OCI-LY7 (cell line): ENCODE measurements around the gene CYP4F11. TPM values are rescaled to one million over a fixed set of nuclear protein-coding genes. Genes with fewer than 3 reads are reported as not detected.

Source experiments
- BruUV-seq: library from RNA; stranded (reverse); fragments of 400-500 nt; replicated peaks from 2 replicates; lab custom pipeline; 2021; lab: Mats Ljungman, UMichigan
- CTCF ChIA-PET: fragments of 300-600 bp; sonication (Branson Sonifier 250); formaldehyde crosslinking; loops from one replicate; lab custom pipeline; 2022; ENCODE audit warnings: antibody characterized with exemption; ENCODE audit not compliant: unreplicated experiment; lab: Charles Lee
- POLR2A ChIA-PET: fragments of 300-600 bp; sonication (Branson Sonifier 250); formaldehyde crosslinking; loops from one replicate; lab custom pipeline; 2022; ENCODE audit warnings: antibody characterized with exemption; lab: Charles Lee
- DNase-seq: peaks from one replicate; pipeline ENCODE4 v3.0.0-alpha.2; 2015; ENCODE audit warnings: low spot score
- H2AFZ ChIP-seq: fragments of 200-600 bp; sonication (generic), shearing (Covaris generic); 2 replicates; pipeline ENCODE4 v1.6.1; 2014; ENCODE audit warnings: mild to moderate bottlenecking, antibody characterized with exemption, low read length, moderate library complexity
- H3K27ac ChIP-seq: fragments of 200-600 bp; sonication (generic); 2 replicates; pipeline ENCODE4 v1.5.1; 2014; ENCODE audit warnings: mixed run types, low read depth, mild to moderate bottlenecking, moderate library complexity, low read length, inconsistent platforms; ENCODE audit not compliant: poor library complexity, severe bottlenecking
- H3K36me3 ChIP-seq: fragments of 200-600 bp; sonication (generic); 2 replicates; pipeline ENCODE4 v1.6.1; 2014; ENCODE audit warnings: mild to moderate bottlenecking, antibody characterized with exemption, low read length, moderate library complexity, mixed read lengths; ENCODE audit not compliant: insufficient read depth
- H3K4me1 ChIP-seq: fragments of 200-600 bp; sonication (generic); 2 replicates; pipeline ENCODE4 v1.5.1; 2014; ENCODE audit warnings: mild to moderate bottlenecking, low read length; ENCODE audit not compliant: insufficient read depth, poor library complexity, severe bottlenecking
- H3K4me2 ChIP-seq: fragments of 200-600 bp; sonication (generic); 2 replicates; pipeline ENCODE4 v1.6.1; 2014; ENCODE audit warnings: mild to moderate bottlenecking, low read length
- H3K4me3 ChIP-seq: fragments of 200-600 bp; sonication (generic); 2 replicates; pipeline ENCODE4 v1.5.1; 2014; ENCODE audit warnings: mild to moderate bottlenecking, low read depth, low read length; ENCODE audit not compliant: poor library complexity, severe bottlenecking
- H3K79me2 ChIP-seq: fragments of 200-600 bp; sonication (generic); 2 replicates; pipeline ENCODE4 v1.6.1; 2016; ENCODE audit warnings: low read depth, mild to moderate bottlenecking, low read length, moderate library complexity, mixed read lengths; ENCODE audit not compliant: insufficient read depth
- H3K9me2 ChIP-seq: fragments of 200-600 bp; sonication (generic); 2 replicates; pipeline ENCODE4 v1.6.1; 2016; ENCODE audit warnings: mild to moderate bottlenecking, low read length, mixed read lengths; ENCODE audit not compliant: insufficient read depth
- H3K9me3 ChIP-seq: fragments of 200-600 bp; sonication (generic); 2 replicates; pipeline ENCODE4 v1.6.1; 2014; ENCODE audit warnings: mild to moderate bottlenecking, mixed run types, low read length, mixed read lengths
- H4K20me1 ChIP-seq: fragments of 200-600 bp; sonication (generic); 2 replicates; pipeline ENCODE4 v1.6.1; 2014; ENCODE audit warnings: mild to moderate bottlenecking, antibody characterized with exemption, low read length, moderate library complexity, mixed read lengths; ENCODE audit not compliant: insufficient read depth
- EZH2phosphoT487 ChIP-seq: fragments of 200-600 bp; sonication (generic); IDR thresholded peaks from 2 replicates; pipeline ENCODE4 v1.6.1; 2018; ENCODE audit warnings: low read depth, borderline replicate concordance, mild to moderate bottlenecking, mixed run types, antibody characterized with exemption, low read length, moderate library complexity, mixed read lengths
- intact Hi-C: fragments of 100-400 bp; cut with micrococcal nuclease; formaldehyde crosslinking; loops from one replicate; pipeline ENCODE4 v1.10.0; 2022; ENCODE audit not compliant: unreplicated experiment
- total RNA-seq, 2 experiments: library from RNA; depleted of rRNA in 1 of 2; stranded (reverse); fragments of >200 nt in 1 of 2; shearing (Covaris generic) in 1 of 2; gene quantifications; 2 replicates each; pipeline ENCODE4 v1.2.3, GENCODE V29; 2014 to 2022
- TF ChIP-seq, protein P1 (sequence below): fragments of 200-600 bp; sonication (generic); conservative IDR thresholded peaks from 2 replicates; pipeline ENCODE4 v1.5.1; 2014; ENCODE audit warnings: mild to moderate bottlenecking, antibody characterized with exemption, low read length, moderate library complexity, mixed read lengths

Gene CYP4F11
- total RNA-seq, 2 experiments from 2014 or later = 0.22 to 0.25 TPM

DNA sequence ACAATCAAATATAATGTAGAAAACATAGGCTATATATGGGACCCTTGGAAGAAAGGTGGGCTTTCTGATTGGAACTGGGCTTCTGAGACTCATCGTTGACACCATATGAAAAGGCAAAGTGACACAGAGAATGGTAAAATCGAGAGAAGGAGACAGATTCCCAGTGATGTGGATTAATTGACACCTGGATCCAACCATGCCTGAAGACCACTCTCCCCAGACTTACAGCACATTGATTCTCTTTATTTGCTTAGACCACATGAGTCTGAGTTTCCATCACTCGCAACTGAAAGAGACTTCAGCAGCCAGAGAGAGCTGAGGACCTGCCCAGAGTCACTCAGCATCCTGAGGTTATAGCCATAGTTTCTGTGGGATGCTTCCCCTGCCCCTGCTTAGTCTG is 6.0 kb downstream of the CYP4F11 start:
- Histone ChIP-seq H3K79me2 (no peaks in the 10 kb centered on the region), H3K4me2 (no peak overlapping the region), H3K9me2 (no peaks in the 10 kb centered on the region), H3K36me3 (no peaks in the 10 kb centered on the region), H3K9me3 (no peaks in the 10 kb centered on the region), H3K27ac (no peak overlapping the region), H4K20me1 (no peaks in the 10 kb centered on the region), H3K4me3 (no peak overlapping the region), H2AFZ (no peak overlapping the region), H3K4me1 (no peaks in the 10 kb centered on the region)
- intact Hi-C loops = no loop called here
- CTCF ChIA-PET = no interaction called here
- TF ChIP-seq EZH2phosphoT487 = no peak
- TF ChIP-seq, protein P1, sequence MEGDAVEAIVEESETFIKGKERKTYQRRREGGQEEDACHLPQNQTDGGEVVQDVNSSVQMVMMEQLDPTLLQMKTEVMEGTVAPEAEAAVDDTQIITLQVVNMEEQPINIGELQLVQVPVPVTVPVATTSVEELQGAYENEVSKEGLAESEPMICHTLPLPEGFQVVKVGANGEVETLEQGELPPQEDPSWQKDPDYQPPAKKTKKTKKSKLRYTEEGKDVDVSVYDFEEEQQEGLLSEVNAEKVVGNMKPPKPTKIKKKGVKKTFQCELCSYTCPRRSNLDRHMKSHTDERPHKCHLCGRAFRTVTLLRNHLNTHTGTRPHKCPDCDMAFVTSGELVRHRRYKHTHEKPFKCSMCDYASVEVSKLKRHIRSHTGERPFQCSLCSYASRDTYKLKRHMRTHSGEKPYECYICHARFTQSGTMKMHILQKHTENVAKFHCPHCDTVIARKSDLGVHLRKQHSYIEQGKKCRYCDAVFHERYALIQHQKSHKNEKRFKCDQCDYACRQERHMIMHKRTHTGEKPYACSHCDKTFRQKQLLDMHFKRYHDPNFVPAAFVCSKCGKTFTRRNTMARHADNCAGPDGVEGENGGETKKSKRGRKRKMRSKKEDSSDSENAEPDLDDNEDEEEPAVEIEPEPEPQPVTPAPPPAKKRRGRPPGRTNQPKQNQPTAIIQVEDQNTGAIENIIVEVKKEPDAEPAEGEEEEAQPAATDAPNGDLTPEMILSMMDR = no peak
- DNase-seq = no peak
- POLR2A ChIA-PET = no interaction called here
- BruUV-seq = no TSS peak

DNA sequence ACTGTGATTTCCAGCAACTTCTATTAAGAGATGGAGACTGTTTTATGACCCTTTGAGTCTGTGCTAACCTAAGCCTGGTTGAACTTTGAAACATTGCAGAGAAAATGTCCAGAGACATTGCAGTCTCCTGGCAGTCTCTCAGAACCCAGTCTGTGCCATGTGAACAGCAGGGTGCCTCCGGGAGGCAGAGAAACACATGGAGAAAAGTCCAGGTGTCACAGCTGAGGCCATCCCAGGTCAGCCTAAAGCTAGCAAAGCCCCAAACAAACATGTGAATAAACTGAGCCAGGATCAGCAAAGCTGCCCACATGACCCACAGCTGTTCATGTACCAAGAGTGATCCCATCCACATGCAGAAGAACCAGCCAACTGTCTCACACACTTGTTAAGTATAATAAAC is 7.8 kb downstream of the CYP4F11 start:
- no peak for DNase-seq
- Histone ChIP-seq H3K9me3 (no peaks in the 10 kb centered on the region), H3K27ac (no peak overlapping the region), H3K4me3 (no peak overlapping the region), H3K79me2 (no peaks in the 10 kb centered on the region), H3K36me3 (no peaks in the 10 kb centered on the region), H2AFZ (no peak overlapping the region), H3K4me1 (no peaks in the 10 kb centered on the region), H3K9me2 (no peaks in the 10 kb centered on the region), H3K4me2 (no peak overlapping the region), H4K20me1 (no peaks in the 10 kb centered on the region)
- intact Hi-C loops = no loop called here
- TF ChIP-seq, protein P1 = no peak
- no peak for TF ChIP-seq EZH2phosphoT487
- CTCF ChIA-PET = no interaction called here
- no TSS peak for BruUV-seq
- POLR2A ChIA-PET = no interaction called here

DNA sequence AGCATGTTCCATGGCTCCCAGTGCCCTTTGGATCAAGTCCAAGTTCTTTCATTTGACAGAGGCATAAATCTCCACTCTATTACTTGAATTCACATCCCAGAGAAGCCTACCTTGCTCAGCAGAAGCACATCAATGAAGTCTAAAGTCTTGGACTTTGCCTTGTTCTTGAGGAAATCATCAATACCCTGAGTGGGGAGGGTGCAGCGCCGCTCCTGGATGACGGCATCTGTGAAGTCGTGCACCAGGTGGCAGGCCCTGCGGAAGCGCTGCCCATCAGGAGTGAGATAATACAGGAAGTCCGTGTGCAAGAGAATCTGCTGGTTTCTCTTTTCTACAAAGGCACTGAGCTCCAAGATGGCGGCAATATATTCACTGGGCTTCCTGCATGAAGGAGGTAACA is 10.6 kb downstream of the CYP4F11 start:
- TF ChIP-seq, protein P1 = no peak
- TF ChIP-seq EZH2phosphoT487 = no peak
- H3K4me2 ChIP-seq = no peak overlapping the region
- H3K4me3 ChIP-seq = no peak overlapping the region
- BruUV-seq = no TSS peak
- no peak overlapping the region for H2AFZ ChIP-seq
- H3K79me2 ChIP-seq = no peaks in the 10 kb centered on the region
- H3K36me3 ChIP-seq = no peaks in the 10 kb centered on the region
- H3K9me3 ChIP-seq = no peaks in the 10 kb centered on the region
- intact Hi-C loops = no loop called here
- no peaks in the 10 kb centered on the region for H3K4me1 ChIP-seq
- no peaks in the 10 kb centered on the region for H3K9me2 ChIP-seq
- H3K27ac ChIP-seq = no peak overlapping the region
- ChIA-PET POLR2A (no interaction called here), CTCF (interaction anchor here (0.5 kb wide), 1 partner anchor 1138 kb away, joined by 3 read pairs; no protein-coding TSS in a partner anchor)
- no peaks in the 10 kb centered on the region for H4K20me1 ChIP-seq
- DNase-seq = no peak
